ENCODE measurements around the gene PSME3IP1.
"Not testable (repeated sequence)": the region's sequence is repeated elsewhere in the genome, so short reads cannot be mapped to it uniquely, and the experiment has no call there.

Gene PSME3IP1

GRCh38 chr16:57223057-57223456 lies 37.2 kb upstream of the PSME3IP1 start:
- WGBS, 2 experiments (ENCODE audit: insufficient coverage in 2 of 2), result no CpG with 5 or more reads among the region's 1 CpG
- H3K36me3 ChIP-seq (ENCODE audit: control insufficient read depth, insufficient read depth, low read length), result peaks cover 94% of the 10 kb centered on the region
- H3K4me1 ChIP-seq (ENCODE audit: control insufficient read depth, insufficient read depth, low read length, poor library complexity, severe bottlenecking), result peaks cover 13% of the 10 kb centered on the region
- no peak overlapping the region for H3K27ac ChIP-seq (ENCODE audit: low read depth, low read length, severe bottlenecking)
- no peak overlapping the region for H3K4me3 ChIP-seq (ENCODE audit: extremely low read depth, insufficient read depth, low read length, poor library complexity, severe bottlenecking)
- H3K9me3 ChIP-seq (ENCODE audit: control insufficient read depth, low read length), result no peaks in the 10 kb centered on the region

DNA sequence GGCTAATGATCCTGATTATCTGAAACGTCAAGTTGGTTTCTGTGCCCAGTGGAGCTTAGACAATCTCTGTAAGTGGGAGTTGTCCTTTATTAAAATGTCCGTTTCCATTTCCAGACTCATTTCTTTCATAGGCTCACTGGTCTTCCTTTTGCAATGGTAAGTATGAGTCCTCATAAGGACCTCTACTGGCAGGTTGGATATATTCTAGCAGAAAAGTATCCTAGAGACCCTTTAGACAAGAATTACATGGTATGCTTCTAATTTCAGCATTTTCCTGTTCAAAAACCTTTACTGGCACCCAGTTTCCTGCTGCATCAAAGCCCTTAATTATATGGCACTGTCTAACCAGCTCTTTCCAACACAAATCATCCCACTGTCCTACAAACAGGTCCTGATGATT lies 31.1 kb upstream of the PSME3IP1 start:
- WGBS, 2 experiments (ENCODE audit: insufficient coverage in 2 of 2), result 100% methylated on average over 1 of the region's 2 CpGs; no CpG with 5 or more reads in 1 of the 2 experiments
- Histone ChIP-seq H3K36me3 (ENCODE audit: control insufficient read depth, insufficient read depth, low read length) (peaks cover 95% of the 10 kb centered on the region), H3K9me3 (ENCODE audit: control insufficient read depth, low read length) (no peaks in the 10 kb centered on the region), H3K27ac (ENCODE audit: low read depth, low read length, severe bottlenecking) (no peak overlapping the region), H3K4me1 (ENCODE audit: control insufficient read depth, insufficient read depth, low read length, poor library complexity, severe bottlenecking) (no peaks in the 10 kb centered on the region), H3K4me3 (ENCODE audit: extremely low read depth, insufficient read depth, low read length, poor library complexity, severe bottlenecking) (no peak overlapping the region)

- peaks cover 97% of the 10 kb centered on the region for H3K36me3 ChIP-seq (ENCODE audit: control insufficient read depth, insufficient read depth, low read length)
- H3K4me3 ChIP-seq (ENCODE audit: extremely low read depth, insufficient read depth, low read length, poor library complexity, severe bottlenecking), result no peak overlapping the region
- H3K9me3 ChIP-seq (ENCODE audit: control insufficient read depth, low read length), result no peaks in the 10 kb centered on the region
- 100% methylated on average over 1 of the region's 1 CpG for WGBS, 2 experiments (ENCODE audit: insufficient coverage in 2 of 2)
- H3K4me1 ChIP-seq (ENCODE audit: control insufficient read depth, insufficient read depth, low read length, poor library complexity, severe bottlenecking), result no peaks in the 10 kb centered on the region
- H3K27ac ChIP-seq (ENCODE audit: low read depth, low read length, severe bottlenecking), result no peak overlapping the region
These were observed 27.6 kb upstream of the PSME3IP1 start for GRCh38 chr16:57213462-57213861.

- Histone ChIP-seq H3K4me3 (ENCODE audit: extremely low read depth, insufficient read depth, low read length, poor library complexity, severe bottlenecking) (no peak overlapping the region), H3K9me3 (ENCODE audit: control insufficient read depth, low read length) (no peaks in the 10 kb centered on the region), H3K27ac (ENCODE audit: low read depth, low read length, severe bottlenecking) (no peak overlapping the region), H3K4me1 (ENCODE audit: control insufficient read depth, insufficient read depth, low read length, poor library complexity, severe bottlenecking) (no peaks in the 10 kb centered on the region), H3K36me3 (ENCODE audit: control insufficient read depth, insufficient read depth, low read length) (peaks cover 95% of the 10 kb centered on the region)
- 98 to 100% methylated on average over 4 to 5 of the region's 5 CpGs for WGBS, 2 experiments (ENCODE audit: insufficient coverage in 2 of 2)
These were observed 23.9 kb upstream of the PSME3IP1 start for GRCh38 chr16:57209780-57210179.

DNA sequence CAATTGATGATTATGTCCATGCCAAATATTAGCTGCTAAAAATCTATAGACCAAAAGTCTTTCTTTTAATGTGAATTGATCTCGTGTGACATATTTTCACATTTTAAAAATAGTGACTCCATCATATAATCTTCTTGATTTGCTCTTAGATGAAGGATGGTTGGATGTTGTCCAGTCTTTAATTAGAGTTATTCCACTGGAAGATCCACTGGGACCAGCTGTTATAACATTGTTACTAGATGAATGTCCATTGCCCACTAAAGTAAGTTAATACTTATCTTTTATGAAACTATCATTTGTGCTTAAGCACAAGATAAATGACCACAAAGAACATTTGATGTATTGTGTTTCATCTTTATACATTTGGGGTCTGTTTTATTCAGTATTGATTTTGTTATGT lies 23.1 kb upstream of the PSME3IP1 start:
- Histone ChIP-seq H3K36me3 (ENCODE audit: control insufficient read depth, insufficient read depth, low read length) (peaks cover 90% of the 10 kb centered on the region), H3K27ac (ENCODE audit: low read depth, low read length, severe bottlenecking) (no peak overlapping the region), H3K9me3 (ENCODE audit: control insufficient read depth, low read length) (no peaks in the 10 kb centered on the region), H3K4me3 (ENCODE audit: extremely low read depth, insufficient read depth, low read length, poor library complexity, severe bottlenecking) (no peak overlapping the region), H3K4me1 (ENCODE audit: control insufficient read depth, insufficient read depth, low read length, poor library complexity, severe bottlenecking) (no peaks in the 10 kb centered on the region)
- WGBS, 2 experiments (ENCODE audit: insufficient coverage in 2 of 2), result no CpG with 5 or more reads among the region's 1 CpG

- peaks cover 52% of the 10 kb centered on the region for H3K36me3 ChIP-seq (ENCODE audit: control insufficient read depth, insufficient read depth, low read length)
These were observed 18.8 kb upstream of the PSME3IP1 start for GRCh38 chr16:57204675-57205074.

DNA sequence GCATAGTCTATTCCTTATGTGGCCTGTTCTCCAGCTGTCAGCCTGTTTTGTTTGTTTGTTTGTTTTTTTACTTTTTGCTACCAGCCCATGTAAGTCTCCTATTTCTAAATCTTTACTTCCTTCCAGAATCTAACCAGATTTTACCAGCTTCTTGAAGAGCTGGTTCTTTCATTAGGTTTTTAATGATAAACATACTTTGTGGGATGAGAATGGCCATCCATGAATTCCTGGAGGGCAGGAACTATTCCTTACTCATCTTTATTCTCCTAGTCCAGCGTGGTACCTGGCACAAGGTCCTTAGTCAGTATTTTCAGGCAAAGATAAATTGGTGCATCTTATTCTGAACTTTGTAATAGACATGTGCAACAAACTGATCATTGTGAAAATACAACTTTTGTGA lies 17.6 kb upstream of the PSME3IP1 start:
- Histone ChIP-seq H3K27ac (ENCODE audit: low read depth, low read length, severe bottlenecking) (no peak overlapping the region), H3K4me3 (ENCODE audit: extremely low read depth, insufficient read depth, low read length, poor library complexity, severe bottlenecking) (no peak overlapping the region), H3K36me3 (ENCODE audit: control insufficient read depth, insufficient read depth, low read length) (peaks cover 50% of the 10 kb centered on the region), H3K4me1 (ENCODE audit: control insufficient read depth, insufficient read depth, low read length, poor library complexity, severe bottlenecking) (no peaks in the 10 kb centered on the region), H3K9me3 (ENCODE audit: control insufficient read depth, low read length) (no peaks in the 10 kb centered on the region)
- no CpG with 5 or more reads among the region's 1 CpG for WGBS, 2 experiments (ENCODE audit: insufficient coverage in 2 of 2)

More at GRCh38 chr16:57204675-57205074, 18.8 kb upstream of the PSME3IP1 start:
- Histone ChIP-seq H3K27ac (ENCODE audit: low read depth, low read length, severe bottlenecking) (no peak overlapping the region), H3K4me1 (ENCODE audit: control insufficient read depth, insufficient read depth, low read length, poor library complexity, severe bottlenecking) (no peaks in the 10 kb centered on the region), H3K9me3 (ENCODE audit: control insufficient read depth, low read length) (no peaks in the 10 kb centered on the region), H3K4me3 (ENCODE audit: extremely low read depth, insufficient read depth, low read length, poor library complexity, severe bottlenecking) (no peak overlapping the region)
- 89 to 93% methylated on average over 9 to 12 of the region's 12 CpGs for WGBS, 2 experiments (ENCODE audit: insufficient coverage in 2 of 2)

DNA sequence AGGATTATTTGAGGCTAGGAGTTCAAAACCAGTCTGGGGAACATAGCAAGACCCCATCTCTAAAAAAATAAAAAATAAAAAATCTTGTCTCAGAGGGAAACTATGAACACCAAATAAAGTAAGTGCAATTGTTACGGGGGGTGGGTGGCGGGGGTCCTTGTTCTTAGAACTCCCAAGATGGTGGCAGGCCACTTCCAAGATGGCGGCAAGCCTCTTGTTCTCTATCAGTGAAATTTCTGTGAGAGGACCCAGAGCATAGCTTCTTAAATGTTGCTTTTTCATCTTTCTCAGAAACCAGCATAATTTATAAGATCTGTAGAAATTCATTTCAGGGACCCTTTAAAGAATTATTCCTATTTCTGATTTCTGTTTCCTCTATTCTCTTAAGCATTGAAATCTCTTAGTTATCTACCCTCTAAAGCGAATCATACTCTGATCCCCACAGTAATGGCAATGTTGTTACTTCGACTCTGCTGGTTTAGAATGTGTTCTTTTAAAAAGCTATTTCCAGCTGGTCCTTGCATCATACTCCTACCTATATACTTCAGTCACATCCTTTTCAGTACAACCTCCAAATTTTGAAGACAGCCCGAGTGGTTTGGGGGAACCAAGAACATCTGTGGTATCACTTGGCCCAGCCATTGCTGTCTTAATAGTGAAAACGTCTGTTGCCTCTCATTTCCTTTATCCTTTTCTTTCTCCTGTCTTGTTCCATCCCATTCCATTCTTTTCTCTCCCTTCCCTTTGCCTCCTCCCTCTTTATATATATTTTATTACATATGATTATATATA lies 16.5 kb upstream of the PSME3IP1 start:
- Histone ChIP-seq H3K36me3 (ENCODE audit: control insufficient read depth, insufficient read depth, low read length) (peaks cover 51% of the 10 kb centered on the region), H3K4me3 (ENCODE audit: extremely low read depth, insufficient read depth, low read length, poor library complexity, severe bottlenecking) (no peak overlapping the region), H3K27ac (ENCODE audit: low read depth, low read length, severe bottlenecking) (no peak overlapping the region), H3K9me3 (ENCODE audit: control insufficient read depth, low read length) (no peaks in the 10 kb centered on the region), H3K4me1 (ENCODE audit: control insufficient read depth, insufficient read depth, low read length, poor library complexity, severe bottlenecking) (peaks cover under 1% of the 10 kb centered on the region)
- WGBS, 2 experiments (ENCODE audit: insufficient coverage in 2 of 2), result 90 to 98% methylated on average over 2 to 4 of the region's 7 CpGs

DNA sequence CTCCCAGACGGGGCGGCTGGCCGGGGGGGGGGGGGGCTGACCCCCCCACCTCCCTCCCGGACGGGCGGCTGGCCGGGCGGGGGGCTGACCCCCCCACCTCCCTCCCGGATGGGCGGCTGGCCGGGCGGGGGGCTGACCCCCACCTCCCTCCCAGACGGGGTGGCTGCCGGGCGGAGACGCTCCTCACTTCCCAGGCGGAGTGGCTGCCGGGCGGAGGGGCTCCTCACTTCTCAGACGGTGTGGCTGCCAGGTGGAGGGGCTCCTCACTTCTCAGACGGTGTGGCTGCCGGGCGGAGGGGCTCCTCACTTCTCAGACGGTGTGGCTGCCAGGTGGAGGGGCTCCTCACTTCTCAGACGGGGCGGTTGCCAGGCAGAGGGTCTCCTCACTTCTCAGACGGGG lies 15.1 kb upstream of the PSME3IP1 start:
- not testable (repeated sequence) for H3K4me3 ChIP-seq (ENCODE audit: extremely low read depth, insufficient read depth, low read length, poor library complexity, severe bottlenecking); H3K27ac ChIP-seq (ENCODE audit: low read depth, low read length, severe bottlenecking); H3K9me3 ChIP-seq (ENCODE audit: control insufficient read depth, low read length)
- peaks cover 11% of the 10 kb centered on the region for H3K4me1 ChIP-seq (ENCODE audit: control insufficient read depth, insufficient read depth, low read length, poor library complexity, severe bottlenecking)
- H3K36me3 ChIP-seq (ENCODE audit: control insufficient read depth, insufficient read depth, low read length), result peaks cover 42% of the 10 kb centered on the region
- WGBS, 2 experiments (ENCODE audit: insufficient coverage in 2 of 2), result 100% methylated on average over 8 of the region's 27 CpGs; no CpG with 5 or more reads in 1 of the 2 experiments

GRCh38 chr16:57200321-57200720 lies 14.5 kb upstream of the PSME3IP1 start:
- H3K9me3 ChIP-seq (ENCODE audit: control insufficient read depth, low read length); H3K4me3 ChIP-seq (ENCODE audit: extremely low read depth, insufficient read depth, low read length, poor library complexity, severe bottlenecking); H3K27ac ChIP-seq (ENCODE audit: low read depth, low read length, severe bottlenecking): not testable (repeated sequence)
- Histone ChIP-seq H3K4me1 (ENCODE audit: control insufficient read depth, insufficient read depth, low read length, poor library complexity, severe bottlenecking) (peaks cover 13% of the 10 kb centered on the region), H3K36me3 (ENCODE audit: control insufficient read depth, insufficient read depth, low read length) (peaks cover 37% of the 10 kb centered on the region)
- 100% methylated on average over 3 of the region's 24 CpGs; no CpG with 5 or more reads in 1 of the 2 experiments for WGBS, 2 experiments (ENCODE audit: insufficient coverage in 2 of 2)

DNA sequence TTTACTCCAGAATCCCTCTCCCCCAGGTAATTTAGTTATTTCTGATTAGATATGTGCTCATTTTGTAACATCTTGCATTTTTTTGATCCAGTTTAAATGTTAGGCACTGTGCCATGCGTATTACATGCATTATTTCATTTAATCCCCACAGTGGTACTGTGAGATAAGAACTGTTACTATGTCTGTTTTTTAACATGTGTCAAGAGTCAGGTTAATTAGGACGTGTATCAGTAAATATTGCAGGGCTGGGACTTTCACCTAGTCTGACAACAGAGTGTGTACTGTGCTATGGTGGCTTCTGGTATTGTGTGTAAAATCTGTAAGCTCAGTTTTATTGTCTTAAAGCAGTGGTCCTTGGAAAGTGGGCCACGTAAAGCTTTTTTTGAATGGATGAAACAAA lies 10.9 kb upstream of the PSME3IP1 start:
- H3K9me3 ChIP-seq (ENCODE audit: control insufficient read depth, low read length), result no peaks in the 10 kb centered on the region
- 74 to 83% methylated on average over 1 to 2 of the region's 3 CpGs for WGBS, 2 experiments (ENCODE audit: insufficient coverage in 2 of 2)
- H3K36me3 ChIP-seq (ENCODE audit: control insufficient read depth, insufficient read depth, low read length), result peaks cover 25% of the 10 kb centered on the region
- peaks cover 42% of the 10 kb centered on the region for H3K4me1 ChIP-seq (ENCODE audit: control insufficient read depth, insufficient read depth, low read length, poor library complexity, severe bottlenecking)
- no peak overlapping the region for H3K27ac ChIP-seq (ENCODE audit: low read depth, low read length, severe bottlenecking)
- no peak overlapping the region for H3K4me3 ChIP-seq (ENCODE audit: extremely low read depth, insufficient read depth, low read length, poor library complexity, severe bottlenecking)
